Esophagus squamous epithelium (tissue), 5 donors: Measurements from ENCODE around the gene CDHR2. TPM values are rescaled to one million over a fixed set of nuclear protein-coding genes. Genes with fewer than 3 reads are reported as not detected.

Source experiments
- DNase-seq: peaks from one replicate; lab custom pipeline; 2025; lab: John Stamatoyannopoulos, UW
- H3K27ac ChIP-seq, 4 donors: fragments of 200-600 bp; sonication (generic); one replicate each; pipeline ENCODE4 v1.5.1; 2016 to 2019; ENCODE audit warnings: mild to moderate bottlenecking in 1 of 4
- H3K27me3 ChIP-seq, 4 donors: fragments of 200-600 bp; sonication (generic); 1 replicate in 3 of 4; 2 replicates in 1 of 4; pipeline versions ENCODE4 v1.5.1 to v1.6.0; 2017 to 2021; ENCODE audit warnings: antibody characterized with exemption in 1 of 4
- H3K36me3 ChIP-seq, 3 donors: fragments of 200-600 bp; sonication (generic); one replicate each; pipeline ENCODE4 v1.5.1; 2016 to 2019
- H3K4me1 ChIP-seq, 3 donors: fragments of 200-600 bp; sonication (generic); one replicate each; pipeline ENCODE4 v1.5.1; 2017 to 2019
- H3K4me3 ChIP-seq, 4 donors: fragments of 200-600 bp; sonication (generic); 1 replicate in 3 of 4; 2 replicates in 1 of 4; pipeline ENCODE4 v1.5.1; 2016 to 2019; ENCODE audit warnings: mild to moderate bottlenecking in 2 of 4, moderate library complexity in 1 of 4
- H3K9me3 ChIP-seq, 3 donors: fragments of 200-600 bp; sonication (generic); one replicate each; pipeline ENCODE4 v1.5.1; 2016 to 2019
- CTCF ChIP-seq, 6 experiments: fragments of 450-650 bp in 4 of 6; fragments of 200-600 bp in 2 of 6; sonication (generic) in 2 of 6; IDR thresholded peaks; one replicate each; pipeline ENCODE4 v1.5.1; 2016 to 2019; ENCODE audit warnings: antibody characterized with exemption in 6 of 6, mild to moderate bottlenecking in 4 of 6, moderate library complexity in 4 of 6
- POLR2A ChIP-seq, 4 donors: fragments of 450-650 bp; IDR thresholded peaks; one replicate each; pipeline ENCODE4 v1.6.1; 2017; ENCODE audit warnings: antibody characterized with exemption in 4 of 4, mild to moderate bottlenecking in 4 of 4, moderate library complexity in 3 of 4
- WGBS, 2 donors: methylation state at CpG; one replicate each; pipeline ENCODE4 v1.1.5; 2018; 5-methylcytosine and 5-hydroxymethylcytosine counted together
- intact Hi-C: fragments of 100-400 bp; cut with DNase I; formaldehyde crosslinking; loops from one replicate; pipeline ENCODE4 v1.15.0; 2022
- total RNA-seq, 4 donors: library from RNA; depleted of rRNA; stranded (reverse); fragments of >200 nt; gene quantifications; one replicate each; pipeline ENCODE4 v1.1.0, GENCODE V29; 2016
- donor health status: DM: yes; HTN: yes; CAD: no.

CDHR2 gene
- total RNA-seq, 4 donors from 2014 or later, result under 0.01 TPM; not detected in 3

GRCh38 chr5:176542596-176543427, 6.3 kb upstream of the CDHR2 start:
- H3K4me3 ChIP-seq, result peak overlapping the region; percentile 67 to 93 (median 74)
- intact Hi-C loops, result no loop called here
- H3K27me3 ChIP-seq, result no peaks in the 10 kb centered on the region
- H3K27ac ChIP-seq, result peak overlapping the region; percentile 91 to 95 (median 92)
- H3K9me3 ChIP-seq, result no peaks in the 10 kb centered on the region
- H3K4me1 ChIP-seq, result peaks cover 25 to 78% (median 28%) of the 10 kb centered on the region in 3 donors
- DNase-seq, result no peak
- WGBS, 2 donors, result 0 to 3% methylated on average over 3 to 23 of the region's 110 CpGs
- H3K36me3 ChIP-seq, result no peaks in the 10 kb centered on the region
- peak in 2 of 6 experiments; percentile 10 to 29 for TF ChIP-seq CTCF (IDR thresholded peaks at IDR 0.05)
- peak in 1 of 4 donors; percentile 9 for TF ChIP-seq POLR2A (IDR thresholded peaks at IDR 0.05)

GRCh38 chr5:176543428-176544182, 5.5 kb upstream of the CDHR2 start:
- H3K4me1 ChIP-seq, result peaks cover 19 to 73% (median 22%) of the 10 kb centered on the region in 3 donors
- DNase-seq, result no peak
- H3K4me3 ChIP-seq, result peak overlapping the region; percentile 67 to 93 (median 74)
- no peaks in the 10 kb centered on the region for H3K9me3 ChIP-seq
- H3K27ac ChIP-seq, result peak overlapping the region; percentile 91 to 95 (median 92)
- TF ChIP-seq CTCF (IDR thresholded peaks at IDR 0.05) (no peak), POLR2A (IDR thresholded peaks at IDR 0.05) (peak in 3 of 4 donors; percentile 35 to 72 (median 44))
- WGBS, 2 donors, result 0% methylated on average over 4 to 7 of the region's 63 CpGs
- no peaks in the 10 kb centered on the region for H3K36me3 ChIP-seq
- intact Hi-C loops, result no loop called here
- H3K27me3 ChIP-seq, result no peaks in the 10 kb centered on the region

DNA sequence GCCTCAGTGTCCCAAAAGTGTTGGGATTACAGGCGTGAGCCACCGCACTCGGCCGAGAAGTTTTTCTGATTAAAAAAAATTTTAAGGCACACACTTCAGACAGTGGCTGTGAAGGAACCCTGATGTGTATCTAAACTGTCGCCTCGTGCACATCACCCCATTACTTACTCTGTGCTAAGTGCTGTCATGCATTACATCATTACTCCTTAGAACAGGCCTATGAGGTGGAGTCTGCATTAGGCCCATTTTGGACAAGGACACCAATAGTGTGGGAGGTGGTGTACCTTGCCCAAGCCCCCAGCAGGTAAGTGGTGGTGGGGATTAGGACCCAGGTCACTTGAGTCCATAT, 3.8 kb upstream of the CDHR2 start:
- intact Hi-C loops, result no loop called here
- H3K27ac ChIP-seq, result peak overlapping the region in 2 of 4 donors; percentile 19 to 30
- H3K4me3 ChIP-seq, result no peak overlapping the region

GRCh38 chr5:176545737-176546509, 3.2 kb upstream of the CDHR2 start:
- peaks cover 18 to 55% (median 20%) of the 10 kb centered on the region in 3 donors for H3K4me1 ChIP-seq
- no peak overlapping the region for H3K4me3 ChIP-seq
- TF ChIP-seq POLR2A (IDR thresholded peaks at IDR 0.05) (no peak), CTCF (IDR thresholded peaks at IDR 0.05) (no peak)
- H3K27me3 ChIP-seq, result peaks cover 0 to 3% (median 0%) of the 10 kb centered on the region in 4 donors
- intact Hi-C loops, result no loop called here
- no peak for DNase-seq
- no peaks in the 10 kb centered on the region for H3K36me3 ChIP-seq
- no peaks in the 10 kb centered on the region for H3K9me3 ChIP-seq
- peak overlapping the region in 2 of 4 donors; percentile 19 to 30 for H3K27ac ChIP-seq
- 36 to 50% methylated on average over 3 to 5 of the region's 13 CpGs for WGBS, 2 donors

More for the DNA sequence above, 3.8 kb upstream of the CDHR2 start:
- Histone ChIP-seq H3K9me3 (no peaks in the 10 kb centered on the region), H3K27me3 (no peaks in the 10 kb centered on the region), H3K4me1 (peaks cover 19 to 61% (median 22%) of the 10 kb centered on the region in 3 donors), H3K36me3 (no peaks in the 10 kb centered on the region)
- WGBS, 2 donors, result 93 to 95% methylated on average over 6 of the region's 6 CpGs
- TF ChIP-seq CTCF (IDR thresholded peaks at IDR 0.05), result no peak
- no peak for TF ChIP-seq POLR2A (IDR thresholded peaks at IDR 0.05)
- DNase-seq, result no peak
